T-helper 9 cell (primary cell): ENCODE measurements around the gene COA4.
"Not testable (repeated sequence)": the region's sequence is repeated elsewhere in the genome, so short reads cannot be mapped to it uniquely, and the experiment has no call there.

Experiments
- DNase-seq: peaks from one replicate; pipeline ENCODE4 v3.0.0-alpha.2; 2020
- total RNA-seq, 2 donors: gene quantifications; one replicate each; lab custom pipeline; 2026; lab: John Stamatoyannopoulos, UW

Gene COA4
- 10.1 to 35.3 reads per million in 2 donors for total RNA-seq

- DNase-seq = peak; percentile 89
Measured at GRCh38 chr11:73876424-73877310, at the start of gene COA4, which contains the start of gene PAAF1. TSS of gene COA4 (minus strand) at chr11:73876846. CDS start at chr11:73873378, 3,468 bp downstream. TSS of gene PAAF1 (plus strand) at chr11:73876999. CDS start at chr11:73877022, 23 bp downstream.

DNA sequence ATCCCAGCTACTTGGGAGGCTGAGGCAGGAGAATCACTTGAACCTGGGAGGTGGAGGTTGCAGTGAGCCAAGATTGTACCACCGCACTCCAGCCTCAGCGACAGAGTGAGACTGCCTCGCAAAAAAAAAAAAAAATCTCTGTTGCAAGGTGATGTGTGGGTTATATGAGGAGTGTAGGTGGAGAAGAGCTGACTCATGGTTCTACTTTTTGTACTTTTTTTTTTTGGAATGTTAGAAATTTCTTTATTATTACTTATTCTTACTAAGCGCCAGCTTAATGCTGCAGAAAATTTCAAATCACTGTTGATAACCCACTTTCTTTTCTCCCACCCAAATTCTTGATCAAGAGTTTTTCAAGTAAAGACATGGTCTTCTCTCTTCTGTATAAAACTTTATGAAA is 44.5 kb upstream of the COA4 start:
- DNase-seq = no peak

DNA sequence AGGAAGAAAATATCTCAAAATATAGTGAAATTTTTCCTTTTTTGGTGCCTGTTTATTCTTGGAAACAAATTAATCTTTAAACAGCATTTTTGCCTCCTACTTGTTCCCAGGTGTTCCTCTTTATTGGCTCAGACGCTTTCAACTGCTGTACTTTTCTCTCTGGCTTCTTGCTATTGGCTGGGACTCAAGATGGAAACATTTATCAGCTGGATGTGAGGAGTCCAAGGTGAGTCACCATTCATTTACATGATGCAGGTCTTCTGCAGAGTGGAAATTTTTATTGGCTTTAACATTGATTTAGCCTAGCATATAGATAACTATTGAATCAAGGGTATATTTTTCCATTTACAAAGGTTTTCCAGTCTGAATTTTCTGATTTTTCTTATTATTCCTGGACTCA is 39.8 kb upstream of the COA4 start:
- DNase-seq = no peak

- no peak for DNase-seq
Measured at GRCh38 chr11:73914284-73914683, 37.6 kb upstream of the COA4 start.

- DNase-seq = no peak
Measured at GRCh38 chr11:73913472-73913871, 36.8 kb upstream of the COA4 start.

- DNase-seq = no peak
Measured at GRCh38 chr11:73912026-73912425, 35.4 kb upstream of the COA4 start.

DNA sequence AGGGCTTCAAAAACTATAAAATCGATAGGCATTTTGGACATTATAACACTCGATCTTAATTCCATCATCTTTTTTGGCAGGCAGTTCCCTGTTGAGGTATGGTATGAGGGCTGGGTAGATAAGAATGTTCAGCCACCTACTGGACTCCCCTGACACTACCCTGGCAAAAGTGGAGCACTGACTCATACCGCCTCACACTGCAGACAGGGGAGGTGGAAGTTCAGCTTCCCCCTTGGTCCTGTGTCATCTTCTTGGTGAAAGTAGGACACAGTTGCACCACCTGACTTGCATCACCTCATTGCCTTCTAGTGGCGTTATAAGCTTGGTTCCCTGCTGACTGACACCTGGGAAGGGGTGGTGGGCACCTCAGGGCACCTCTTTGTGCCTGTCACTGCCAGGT is 30.5 kb upstream of the COA4 start:
- no peak for DNase-seq

- DNase-seq = no peak
Measured at GRCh38 chr11:73902303-73902702, 25.7 kb upstream of the COA4 start.

- no peak for DNase-seq
Measured at GRCh38 chr11:73894725-73895335, 18.2 kb upstream of the COA4 start.

- DNase-seq = no peak
Measured at GRCh38 chr11:73893041-73893440, 16.4 kb upstream of the COA4 start.

GRCh38 chr11:73889536-73889935 is 12.9 kb upstream of the COA4 start:
- DNase-seq = no peak

- no peak for DNase-seq
Measured at GRCh38 chr11:73889019-73889418, 12.4 kb upstream of the COA4 start.

DNA sequence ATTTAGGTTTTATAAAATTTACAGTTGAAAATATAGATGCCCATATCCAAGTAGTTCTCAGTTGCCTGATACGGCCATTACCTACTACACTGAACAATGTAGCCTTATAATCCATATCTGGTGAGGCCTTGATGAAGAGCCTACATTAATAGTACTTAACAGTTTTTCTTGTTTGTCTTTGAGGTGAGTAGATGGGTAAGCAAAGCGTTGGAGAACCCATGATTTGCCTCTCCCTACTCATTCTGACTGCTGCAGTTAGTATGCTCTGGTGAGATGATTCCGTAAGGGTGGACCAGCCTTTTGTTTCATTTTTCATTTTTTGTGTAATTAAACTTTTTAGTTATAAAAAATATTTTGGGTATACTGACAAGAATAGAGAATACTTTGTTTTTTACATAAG is 11.6 kb upstream of the COA4 start:
- no peak for DNase-seq

- DNase-seq = no peak
Measured at GRCh38 chr11:73883856-73884255, 7.2 kb upstream of the COA4 start.

DNA sequence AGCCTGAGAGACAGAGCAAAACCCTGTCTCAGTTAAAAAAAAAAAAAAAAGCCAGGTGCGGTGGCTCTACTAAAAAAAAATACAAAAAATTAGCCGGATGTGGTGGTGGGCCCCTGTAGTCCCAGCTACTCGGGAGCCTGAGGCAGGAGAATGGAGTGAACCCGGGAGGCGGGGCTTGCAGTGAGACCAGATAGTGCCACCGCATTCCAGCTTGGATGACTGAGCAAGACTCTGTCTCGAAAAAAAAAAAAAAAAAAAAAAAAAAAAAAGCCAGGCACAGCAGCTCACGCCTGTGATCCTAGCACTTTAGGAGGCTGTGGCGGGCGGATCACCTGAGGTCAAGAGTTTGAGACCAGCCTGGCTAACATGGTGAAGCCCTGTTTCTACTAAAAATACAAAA is 3.8 kb upstream of the COA4 start:
- DNase-seq = not testable (repeated sequence)

- no peak for DNase-seq
Measured at GRCh38 chr11:73878771-73879170, 2.1 kb upstream of the COA4 start.

DNA sequence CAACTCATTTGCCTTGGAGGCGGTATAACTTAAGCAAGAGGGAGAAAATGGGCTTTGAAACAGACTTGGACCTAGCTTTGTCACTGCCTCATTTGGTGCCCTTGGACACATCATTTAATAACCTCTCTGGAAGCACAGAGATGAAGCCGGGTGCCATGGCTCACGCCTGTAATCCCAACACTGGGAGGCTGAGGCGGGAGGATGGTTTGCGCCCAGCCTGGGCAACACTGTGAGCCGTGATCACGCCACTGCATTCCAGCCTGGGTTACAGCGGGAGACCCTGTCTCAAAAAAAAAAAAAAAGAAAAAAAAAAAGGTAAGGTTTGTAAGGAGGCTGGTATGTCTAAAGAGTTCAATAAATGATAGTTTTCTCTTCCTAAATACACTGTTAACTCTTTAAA is 806 bp downstream of the COA4 start:
- DNase-seq = no peak

DNA sequence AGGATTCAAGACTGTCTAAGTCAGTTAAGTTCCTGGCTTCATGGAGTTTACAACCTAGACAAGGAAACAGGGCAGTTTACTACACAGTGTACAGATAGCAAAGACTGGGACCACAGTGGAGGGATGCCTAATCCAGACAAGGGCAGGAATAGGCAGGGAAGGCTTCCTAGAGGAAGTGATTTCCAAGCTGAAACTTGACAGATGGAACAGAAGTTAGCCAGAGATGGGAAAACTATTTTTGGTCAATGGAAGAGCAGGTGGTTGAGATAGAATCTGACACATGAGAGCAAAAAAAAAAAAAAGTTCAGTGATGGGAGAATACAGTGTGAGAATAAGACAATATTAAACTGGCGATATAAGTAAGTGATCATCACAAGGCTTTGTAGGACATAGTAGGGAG is 1.3 kb downstream of the COA4 start:
- no peak for DNase-seq

GRCh38 chr11:73872749-73873357 is 3.8 kb downstream of the COA4 start:
- no peak for DNase-seq

DNA sequence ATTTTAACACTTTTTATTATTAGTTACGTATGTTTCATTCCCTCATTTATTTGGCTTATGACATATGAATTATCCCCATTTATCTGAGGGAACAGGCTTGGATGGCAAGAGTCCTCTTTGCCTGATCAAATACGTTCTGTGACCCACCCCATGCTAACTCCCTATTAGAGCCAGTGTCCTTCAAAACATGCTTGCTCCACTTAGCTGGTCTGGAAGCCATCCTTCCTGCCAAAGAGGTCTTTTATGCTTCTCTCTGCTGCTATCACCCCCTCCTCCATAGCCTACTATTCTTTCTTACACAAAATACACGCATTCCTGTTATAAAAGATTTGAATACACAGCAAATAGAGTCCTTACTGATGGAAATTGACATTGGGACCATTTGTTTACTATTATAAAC is 6.4 kb downstream of the COA4 start:
- DNase-seq = no peak

DNA sequence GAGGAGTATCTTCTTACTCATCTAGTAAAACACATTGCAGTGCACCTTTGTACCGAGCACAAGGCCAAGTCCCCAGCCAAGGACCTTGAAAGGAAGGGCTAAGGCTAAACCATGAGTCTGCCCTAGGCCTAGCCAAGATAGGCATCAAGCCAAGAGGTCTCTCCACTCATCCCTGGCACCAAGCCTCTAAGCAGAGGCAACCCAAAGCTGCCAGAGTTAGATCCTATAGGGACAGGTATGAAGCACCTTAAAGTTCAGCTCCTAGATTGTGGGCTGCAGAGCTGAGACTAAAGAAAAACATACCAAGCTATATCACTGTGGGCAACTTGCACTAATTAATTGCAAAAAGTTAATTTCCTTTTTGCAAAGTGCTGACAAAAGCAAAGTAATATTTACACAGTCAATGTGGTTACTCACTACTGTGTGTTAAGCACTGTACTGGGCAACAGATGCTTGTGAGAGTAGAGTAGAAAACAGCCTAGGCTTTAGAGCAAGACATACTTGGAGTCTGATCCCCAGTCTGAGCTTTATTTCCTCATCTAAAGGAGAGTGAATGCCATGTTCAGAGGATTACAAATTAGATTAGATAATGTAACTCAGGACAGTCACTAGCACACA is 7.2 kb downstream of the COA4 start:
- DNase-seq = no peak

DNA sequence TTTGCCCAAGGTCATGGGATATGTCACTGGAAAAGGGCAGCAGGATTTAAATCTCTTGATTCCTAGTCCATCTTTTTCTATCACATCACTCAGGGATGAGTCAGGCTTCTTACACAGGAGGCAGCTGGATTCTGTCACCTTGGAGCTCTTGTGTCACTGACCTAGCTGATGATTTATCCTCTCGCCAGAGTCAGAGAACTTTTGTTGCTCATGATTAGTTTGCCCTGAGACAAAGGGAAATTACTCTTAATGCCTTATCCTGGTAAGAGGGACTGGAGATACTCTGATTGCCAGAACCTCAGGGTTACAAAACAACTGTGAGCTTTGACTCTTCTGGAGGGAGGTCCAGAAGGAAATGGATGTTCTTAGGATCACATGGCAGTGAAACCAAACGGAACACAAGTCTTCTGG is 10.1 kb downstream of the COA4 start:
- no peak for DNase-seq

GRCh38 chr11:73866095-73866579 is 10.5 kb downstream of the COA4 start:
- no peak for DNase-seq
